NCI-H2081 treated with DMSO at 0.1 percent for 48 hours (cell line): ENCODE results near the gene MAP2K5.
"Not testable (repeated sequence)": the region's sequence is repeated elsewhere in the genome, so short reads cannot be mapped to it uniquely, and the experiment has no call there.

Experiments
- DNase-seq: peaks from one replicate; lab custom pipeline; 2025; lab: John Stamatoyannopoulos, UW

Gene MAP2K5

GRCh38 chr15:67672834-67673233, 130.3 kb downstream of the MAP2K5 start:
- DNase-seq: not testable (repeated sequence)

GRCh38 chr15:67674983-67675382, 132.5 kb downstream of the MAP2K5 start:
- no peak for DNase-seq

GRCh38 chr15:67678089-67678488, 135.6 kb downstream of the MAP2K5 start:
- no peak for DNase-seq

- DNase-seq: no peak
These were observed 136.5 kb downstream of the MAP2K5 start for GRCh38 chr15:67678993-67679392.

GRCh38 chr15:67680641-67681040, 138.1 kb downstream of the MAP2K5 start:
- DNase-seq: no peak

GRCh38 chr15:67685008-67685599, 142.6 kb downstream of the MAP2K5 start:
- DNase-seq: no peak

GRCh38 chr15:67685716-67686115, 143.2 kb downstream of the MAP2K5 start:
- DNase-seq: no peak

GRCh38 chr15:67690936-67691335, 148.4 kb downstream of the MAP2K5 start:
- DNase-seq: no peak

GRCh38 chr15:67691450-67691849, 148.9 kb downstream of the MAP2K5 start:
- no peak for DNase-seq

- no peak for DNase-seq
These were observed 150.1 kb downstream of the MAP2K5 start for GRCh38 chr15:67692573-67692972.

- no peak for DNase-seq
These were observed 153.6 kb downstream of the MAP2K5 start for GRCh38 chr15:67696087-67696486.

- no peak for DNase-seq
These were observed 157.5 kb downstream of the MAP2K5 start for GRCh38 chr15:67700023-67700422.

- no peak for DNase-seq
These were observed 159.2 kb downstream of the MAP2K5 start for GRCh38 chr15:67701669-67702068.

- no peak for DNase-seq
These were observed 165.2 kb downstream of the MAP2K5 start for GRCh38 chr15:67707520-67708283.

- no peak for DNase-seq
These were observed 166.0 kb downstream of the MAP2K5 start for GRCh38 chr15:67708500-67708899.

- DNase-seq: no peak
These were observed 172.7 kb downstream of the MAP2K5 start for GRCh38 chr15:67715170-67715569.

GRCh38 chr15:67716171-67716570, 173.7 kb downstream of the MAP2K5 start:
- DNase-seq: no peak

- DNase-seq: no peak
These were observed 175.3 kb downstream of the MAP2K5 start for GRCh38 chr15:67717776-67718175.

- no peak for DNase-seq
These were observed 176.9 kb downstream of the MAP2K5 start for GRCh38 chr15:67719330-67719959.

GRCh38 chr15:67720556-67721175, 178.2 kb downstream of the MAP2K5 start:
- DNase-seq: no peak

GRCh38 chr15:67722030-67722817, 179.7 kb downstream of the MAP2K5 start:
- no peak for DNase-seq
